Effector memory CD4-positive, alpha-beta T cell (primary cell): ENCODE measurements around the gene ATP2B1.

Experiments used
- DNase-seq, 3 donors: peaks; one replicate each; pipeline ENCODE4 v3.0.0-alpha.2; 2020
- H3K27ac ChIP-seq: 2 replicates; pipeline ENCODE4 v1.7.0; 2013; ENCODE audit warnings: mild to moderate bottlenecking, low read length, moderate library complexity; ENCODE audit not compliant: insufficient read depth, poor library complexity, severe bottlenecking
- H3K27me3 ChIP-seq: replicated peaks from 2 replicates; pipeline ENCODE4 v1.7.0; 2013; ENCODE audit warnings: mild to moderate bottlenecking, low read length; ENCODE audit not compliant: insufficient read depth, control insufficient read depth, poor library complexity, severe bottlenecking
- H3K36me3 ChIP-seq: 2 replicates; pipeline ENCODE4 v1.7.0; 2013; ENCODE audit warnings: mild to moderate bottlenecking, low read length, moderate library complexity; ENCODE audit not compliant: control insufficient read depth, insufficient read depth
- H3K4me1 ChIP-seq: 2 replicates; pipeline ENCODE4 v1.7.0; 2013; ENCODE audit warnings: low read length, mild to moderate bottlenecking; ENCODE audit not compliant: control insufficient read depth, insufficient read depth, poor library complexity, severe bottlenecking
- H3K4me3 ChIP-seq: 2 replicates; pipeline ENCODE4 v1.7.0; 2013; ENCODE audit warnings: low read length, low read depth, mild to moderate bottlenecking; ENCODE audit not compliant: insufficient read depth, poor library complexity, severe bottlenecking
- H3K9me3 ChIP-seq: 2 replicates; pipeline ENCODE4 v1.7.0; 2013; ENCODE audit warnings: mild to moderate bottlenecking, low read length, moderate library complexity; ENCODE audit not compliant: control insufficient read depth

The ATP2B1 gene

DNA sequence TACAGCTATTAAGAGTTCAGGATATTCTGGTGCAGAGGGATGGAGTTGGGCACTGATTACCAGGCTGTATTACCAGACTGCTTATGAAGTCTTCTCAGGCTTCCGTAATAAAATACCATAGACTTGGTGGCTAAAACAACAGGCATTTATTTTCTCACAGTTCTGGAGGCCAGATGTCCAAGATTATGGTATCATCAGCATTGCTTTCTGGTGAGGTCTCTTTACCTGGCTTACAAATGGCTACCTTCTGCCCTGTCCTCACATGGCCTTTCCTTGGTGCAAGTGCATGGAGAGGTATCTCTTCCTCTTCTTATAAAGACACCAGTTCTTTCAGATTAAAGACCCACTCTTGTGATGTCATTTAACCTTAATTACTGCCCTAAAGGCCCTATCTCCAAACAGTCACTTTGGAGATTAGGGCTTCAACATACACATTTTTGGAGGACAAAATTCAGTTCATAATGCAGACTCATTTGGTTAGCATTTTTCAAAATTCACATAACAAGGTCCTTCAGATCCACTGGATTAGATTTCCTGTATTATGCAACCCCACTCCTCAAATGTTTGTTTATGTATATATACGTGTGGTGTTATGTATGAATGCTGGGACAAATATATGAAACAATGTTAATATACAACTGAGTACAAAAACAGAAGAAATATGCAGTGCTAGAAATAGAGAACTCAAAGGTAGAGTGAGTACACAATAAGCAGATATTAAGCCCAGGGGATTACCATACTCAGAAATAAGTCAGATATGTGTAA, 9.3 kb upstream of the ATP2B1 start:
- peaks cover 5% of the 10 kb centered on the region for H3K9me3 ChIP-seq
- DNase-seq = no peak
- H3K36me3 ChIP-seq = no peaks in the 10 kb centered on the region
- no peaks in the 10 kb centered on the region for H3K27me3 ChIP-seq
- H3K27ac ChIP-seq = no peak overlapping the region
- no peaks in the 10 kb centered on the region for H3K4me1 ChIP-seq
- H3K4me3 ChIP-seq = no peak overlapping the region

DNA sequence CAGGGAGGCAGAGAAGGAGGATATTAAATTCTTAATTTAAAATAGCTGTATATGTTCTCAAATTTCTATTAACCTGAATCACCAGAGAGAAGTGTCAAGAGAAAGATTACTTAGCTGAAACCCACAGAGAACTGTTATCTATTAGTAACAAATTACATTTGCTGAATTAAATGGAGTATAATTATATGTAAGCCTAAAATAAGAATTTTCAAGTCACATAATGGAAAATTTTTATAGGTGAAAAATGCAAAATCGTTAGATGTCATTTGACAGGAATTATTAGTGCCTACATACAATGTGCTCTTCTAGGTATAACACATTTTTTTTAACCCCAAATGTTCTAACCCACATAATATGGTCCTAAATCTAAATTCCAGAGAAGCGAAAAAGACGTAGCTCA, 4.1 kb upstream of the ATP2B1 start:
- peaks cover 5% of the 10 kb centered on the region for H3K9me3 ChIP-seq

DNA sequence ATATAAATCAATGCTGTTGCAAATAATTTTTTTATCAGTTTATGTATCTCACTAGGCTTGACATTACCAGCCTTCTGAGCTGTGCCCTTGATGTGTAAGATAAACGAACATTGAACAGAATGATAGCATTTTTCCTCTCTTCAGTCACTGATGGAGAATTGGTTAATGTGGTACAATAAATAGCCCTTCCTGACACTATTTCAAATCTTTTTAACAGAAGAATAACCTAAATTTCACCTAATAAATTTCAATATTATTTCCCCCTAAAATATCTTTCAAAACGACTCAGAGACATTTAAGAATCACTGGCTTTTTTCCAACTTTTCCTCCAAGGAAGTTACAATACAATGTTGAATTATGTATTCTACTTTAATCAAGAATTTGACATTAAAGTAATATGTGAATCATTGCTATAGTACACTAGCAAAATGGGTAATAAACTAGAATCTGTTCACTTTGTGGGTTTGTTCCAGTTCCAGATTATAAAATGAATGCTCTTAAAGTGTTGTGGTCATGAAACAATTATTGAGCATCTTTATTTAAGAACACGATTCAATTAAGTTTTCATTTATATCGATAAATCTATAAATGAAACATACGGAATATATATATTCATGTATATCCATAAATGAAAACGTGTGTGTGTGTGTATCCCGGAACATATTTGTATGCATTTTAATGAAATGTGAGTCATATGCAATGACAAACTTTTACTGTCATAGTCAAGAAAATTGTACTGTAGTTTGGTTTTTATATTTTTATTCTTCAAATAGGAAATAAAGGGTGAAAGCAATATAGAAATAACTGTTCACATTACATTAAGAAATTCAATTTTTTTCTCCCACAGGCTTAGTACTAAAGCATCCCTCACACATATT, 2.5 kb upstream of the ATP2B1 start:
- H3K9me3 ChIP-seq = peaks cover 5% of the 10 kb centered on the region
- H3K27ac ChIP-seq = no peak overlapping the region
- no peak for DNase-seq
- H3K4me3 ChIP-seq = no peak overlapping the region
- H3K27me3 ChIP-seq = no peaks in the 10 kb centered on the region
- H3K4me1 ChIP-seq = peaks cover 12% of the 10 kb centered on the region
- no peaks in the 10 kb centered on the region for H3K36me3 ChIP-seq

More for the DNA sequence above, 4.1 kb upstream of the ATP2B1 start:
- no peaks in the 10 kb centered on the region for H3K36me3 ChIP-seq
- H3K4me1 ChIP-seq = peaks cover 8% of the 10 kb centered on the region
- H3K27ac ChIP-seq = no peak overlapping the region
- H3K4me3 ChIP-seq = no peak overlapping the region
- DNase-seq = no peak
- no peaks in the 10 kb centered on the region for H3K27me3 ChIP-seq

DNA sequence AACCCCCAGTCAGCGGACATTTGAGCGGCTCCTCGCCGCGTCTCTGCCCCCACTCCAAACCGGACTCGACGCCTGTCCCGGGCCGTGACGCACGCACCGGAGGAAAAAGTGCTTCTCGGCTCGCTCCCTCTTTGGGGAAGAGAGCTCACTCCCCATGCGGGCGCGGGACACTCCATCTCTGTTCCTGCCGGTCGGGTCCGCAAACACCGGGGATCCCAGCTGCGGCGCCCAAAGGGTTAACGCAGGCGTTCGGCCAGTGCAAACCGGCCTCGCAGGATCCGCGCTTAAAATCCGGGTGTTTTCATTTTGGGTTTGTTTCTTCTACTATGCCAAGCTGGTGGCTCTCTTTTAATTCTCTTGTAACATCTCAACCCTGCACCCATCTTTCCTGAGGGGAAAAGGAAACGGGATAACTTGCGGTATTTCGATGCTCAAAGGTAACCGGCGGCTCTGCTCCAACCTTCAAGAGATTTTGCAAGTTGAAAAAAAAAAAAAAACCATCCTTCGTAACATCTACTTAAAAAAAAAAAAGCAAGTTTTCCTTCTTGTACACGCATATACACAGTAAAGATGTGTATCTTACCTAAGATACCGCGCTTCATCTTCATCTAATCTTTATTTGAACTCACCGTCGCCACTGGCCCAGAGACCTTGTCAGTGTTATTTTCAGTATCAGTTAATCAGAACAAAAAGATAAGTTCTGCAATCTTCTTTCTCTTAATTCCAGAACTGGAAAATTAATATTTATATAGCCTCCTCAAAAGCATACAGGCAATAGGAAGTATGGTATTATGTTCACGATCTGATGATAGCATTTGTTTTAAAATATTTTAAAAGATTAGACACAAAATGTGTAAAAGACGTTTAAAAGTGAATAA, 1.6 kb upstream of the ATP2B1 start:
- peak in 1 of 3 donors; percentile 8 for DNase-seq
- peaks cover 20% of the 10 kb centered on the region for H3K4me1 ChIP-seq

DNA sequence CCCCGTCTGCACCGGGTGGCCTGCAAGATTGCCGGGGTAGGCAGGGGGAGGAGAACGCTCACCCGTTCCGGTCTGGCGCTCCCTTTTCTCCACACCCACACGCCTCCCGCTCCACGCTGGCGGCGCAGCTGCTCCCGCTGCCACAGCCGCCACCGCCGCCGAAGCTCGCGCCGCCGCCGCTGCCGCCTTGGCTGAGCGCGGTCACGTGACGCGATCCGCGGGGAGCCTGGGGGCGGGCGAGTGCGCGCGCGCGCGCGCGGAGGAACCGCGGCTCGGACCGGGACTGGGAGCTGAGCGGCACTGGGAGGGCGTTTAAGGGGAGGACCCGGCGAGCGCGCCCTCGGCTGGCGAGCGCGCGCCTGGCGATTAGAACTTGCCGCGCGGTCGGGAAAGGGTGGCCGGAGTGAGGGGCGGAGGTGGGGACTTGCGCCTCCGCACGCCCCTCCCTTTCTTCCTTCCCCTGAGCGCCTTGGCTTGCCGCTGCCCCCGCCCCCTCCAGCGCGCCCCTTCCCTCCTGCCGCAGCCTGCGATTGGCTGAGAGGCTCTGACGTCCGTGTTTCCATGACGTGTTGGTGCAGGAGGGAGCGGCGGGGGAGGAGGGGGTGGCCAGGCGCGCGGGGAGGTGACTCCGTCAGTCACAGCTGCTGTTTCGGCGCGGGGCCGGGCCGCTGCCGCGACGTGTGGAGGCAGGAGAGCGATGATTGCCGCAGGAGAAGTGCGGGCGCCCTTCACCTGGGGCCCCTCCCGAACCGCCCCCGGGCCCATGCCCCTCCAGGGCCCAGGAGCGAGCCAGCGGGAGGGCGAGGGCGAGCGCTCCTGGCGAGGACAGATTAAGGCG, 738 bp upstream of the ATP2B1 start:
- H3K36me3 ChIP-seq = no peaks in the 10 kb centered on the region
- no peaks in the 10 kb centered on the region for H3K27me3 ChIP-seq
- H3K4me3 ChIP-seq = peak overlapping the region; percentile 97

More for the DNA sequence above, 1.6 kb upstream of the ATP2B1 start:
- peaks cover 1% of the 10 kb centered on the region for H3K9me3 ChIP-seq
- H3K27me3 ChIP-seq = no peaks in the 10 kb centered on the region
- peak overlapping the region; percentile 96 for H3K27ac ChIP-seq
- peak overlapping the region; percentile 97 for H3K4me3 ChIP-seq
- H3K36me3 ChIP-seq = no peaks in the 10 kb centered on the region

DNA sequence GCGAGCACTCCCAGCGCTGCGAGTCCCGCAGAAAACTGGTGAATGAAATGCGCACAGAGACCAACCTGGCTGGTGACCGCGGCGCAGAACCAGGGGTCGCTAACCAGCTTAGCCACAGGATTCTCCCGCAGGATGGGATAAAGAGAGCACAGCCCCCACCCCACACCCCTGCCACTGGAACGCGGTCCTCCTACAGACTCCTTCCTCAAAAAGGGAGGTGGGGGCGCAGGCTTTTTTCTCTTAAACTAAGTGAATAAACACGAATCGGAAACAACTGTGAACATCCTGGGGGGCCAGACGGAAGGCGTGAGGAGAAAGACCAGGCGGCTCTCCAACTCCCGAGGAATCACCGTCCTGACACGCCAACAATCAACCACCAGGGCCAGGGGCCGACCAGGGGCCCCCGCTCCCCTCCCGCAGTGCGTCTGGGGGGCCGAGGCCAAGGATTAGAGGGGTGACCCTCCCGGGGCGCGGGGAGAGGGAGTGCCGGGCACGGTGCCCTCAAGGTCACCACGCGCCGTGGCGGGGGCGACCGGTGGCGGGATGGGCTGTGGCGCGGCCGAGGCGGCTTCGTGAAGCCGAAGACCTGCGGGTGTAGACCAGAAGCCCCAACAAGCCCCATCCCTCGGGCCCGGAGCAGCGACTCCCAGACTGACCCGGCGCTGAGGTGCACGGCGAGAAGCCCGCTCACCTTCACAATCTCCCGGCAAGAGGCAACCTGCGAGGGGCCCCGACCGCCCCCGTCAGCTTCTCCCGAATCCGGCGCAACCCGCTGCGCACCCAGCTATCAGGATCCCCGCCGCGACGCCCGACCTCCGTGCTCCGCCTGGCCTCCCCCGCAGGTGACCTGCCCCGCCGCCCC, 704 bp downstream of the ATP2B1 start:
- peaks cover 27% of the 10 kb centered on the region for H3K4me1 ChIP-seq
- peak overlapping the region; percentile 96 for H3K27ac ChIP-seq
- H3K9me3 ChIP-seq = no peaks in the 10 kb centered on the region
- DNase-seq = peak in 2 of 3 donors; percentile 4 to 12
- H3K36me3 ChIP-seq = no peaks in the 10 kb centered on the region
- no peaks in the 10 kb centered on the region for H3K27me3 ChIP-seq
- peak overlapping the region; percentile 97 for H3K4me3 ChIP-seq

More for the DNA sequence above, 738 bp upstream of the ATP2B1 start:
- Histone ChIP-seq H3K4me1 (peaks cover 23% of the 10 kb centered on the region), H3K9me3 (no peaks in the 10 kb centered on the region), H3K27ac (peak overlapping the region; percentile 96)
- peak; percentile 98 to 100 (median 99) for DNase-seq

DNA sequence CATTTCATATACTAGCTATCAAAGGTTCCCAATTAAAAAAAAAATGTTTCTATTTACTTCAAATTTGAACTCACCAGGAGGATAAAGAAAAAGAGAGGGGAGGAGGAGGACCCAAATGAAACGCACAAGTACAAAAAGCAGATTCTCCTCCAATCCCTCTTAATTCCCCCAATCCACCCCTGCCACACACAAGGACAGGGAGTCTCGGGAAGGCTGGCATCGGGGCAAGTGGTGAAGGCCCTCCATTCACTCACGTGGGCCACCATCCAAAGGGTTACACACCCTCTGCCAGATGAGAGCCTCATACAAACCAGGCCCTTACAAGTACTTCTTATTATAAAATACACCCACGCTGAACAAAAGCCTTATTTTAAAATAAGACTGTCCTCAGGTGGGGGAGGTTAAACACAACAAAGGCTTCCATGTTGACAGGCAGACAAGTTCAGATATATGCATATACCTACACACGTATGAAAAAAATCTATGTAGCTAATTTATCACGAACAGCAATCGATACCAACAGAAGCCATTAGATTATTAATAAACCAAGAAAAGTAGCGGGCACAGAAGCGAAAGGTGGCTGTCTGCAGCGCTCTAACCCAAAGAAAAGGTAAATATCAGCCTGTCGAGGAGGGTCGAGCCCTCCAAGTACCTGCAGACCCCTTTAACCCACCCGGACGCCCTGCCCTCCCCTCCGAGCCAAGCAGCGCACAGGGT, 1.5 kb downstream of the ATP2B1 start:
- Histone ChIP-seq H3K4me3 (peak overlapping the region; percentile 97), H3K36me3 (no peaks in the 10 kb centered on the region), H3K27ac (peak overlapping the region; percentile 96), H3K9me3 (no peaks in the 10 kb centered on the region), H3K4me1 (peaks cover 32% of the 10 kb centered on the region), H3K27me3 (no peaks in the 10 kb centered on the region)
- DNase-seq = no peak

DNA sequence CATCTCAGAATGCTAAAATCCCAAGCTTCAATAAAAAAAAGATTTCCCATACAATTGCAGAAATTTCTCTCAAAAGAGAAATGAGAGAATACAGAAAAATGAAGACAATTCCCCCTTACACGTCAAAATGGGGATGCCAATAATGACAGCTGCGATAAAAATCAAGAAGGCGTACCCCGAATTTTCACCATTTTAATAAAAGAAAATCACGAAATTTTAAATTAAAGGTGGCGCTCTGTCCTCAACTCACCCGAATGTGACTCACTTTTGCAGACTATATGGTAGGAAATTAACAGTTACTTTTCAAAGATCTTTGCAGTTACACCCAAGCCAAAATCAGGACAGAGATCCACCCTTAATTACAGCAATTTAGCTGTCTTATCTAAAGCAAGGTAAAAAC, 2.1 kb downstream of the ATP2B1 start:
- Histone ChIP-seq H3K4me3 (peak overlapping the region; percentile 97), H3K4me1 (peaks cover 32% of the 10 kb centered on the region), H3K36me3 (no peaks in the 10 kb centered on the region), H3K27ac (peak overlapping the region; percentile 96), H3K9me3 (no peaks in the 10 kb centered on the region), H3K27me3 (no peaks in the 10 kb centered on the region)
- DNase-seq = no peak
